ENCODE measurements around the gene CACNB2. TPM values are rescaled to one million over a fixed set of nuclear protein-coding genes. Genes with fewer than 3 reads are reported as not detected.

Gene CACNB2
- total RNA-seq, 1 experiment from 2014 or later = 34.1 TPM

- Histone ChIP-seq H3K4me1 (ENCODE audit: insufficient read depth, low read length, poor library complexity, severe bottlenecking) (peaks cover 14% of the 10 kb centered on the region), H3K4me3 (ENCODE audit: low read depth, low read length, poor library complexity, severe bottlenecking) (no peak overlapping the region), H3K36me3 (ENCODE audit: insufficient read depth, low read length, poor library complexity, severe bottlenecking) (no peaks in the 10 kb centered on the region), H3K27ac (ENCODE audit: low read depth, low read length, poor library complexity, severe bottlenecking) (no peak overlapping the region), H3K9me3 (ENCODE audit: low read depth, low read length, poor library complexity, severe bottlenecking) (no peaks in the 10 kb centered on the region), H3K27me3 (replicated peaks; ENCODE audit: insufficient read depth, low read depth, low read length, poor library complexity) (no peaks in the 10 kb centered on the region)
- ChIA-PET CTCF (no interaction called here), POLR2A (ENCODE audit: low non-redundant PET) (no interaction called here)
- intact Hi-C loops (cut with micrococcal nuclease; ENCODE audit: unreplicated experiment) = no loop called here
- no TSS peak for BruUV-seq (replicated peaks)
- no peak for TF ChIP-seq CTCF (conservative IDR thresholded peaks at IDR 0.05; ENCODE audit: low read depth, low read length)
- no peak for TF ChIP-seq EZH2 (IDR thresholded peaks at IDR 0.05; ENCODE audit: borderline replicate concordance, low read depth, low read length, poor library complexity, severe bottlenecking)
- DNase-seq (ENCODE audit: low spot score) = no peak
Observed at GRCh38 chr10:18351421-18351820, 211.2 kb downstream of the CACNB2 start.

- H3K9me3 ChIP-seq (ENCODE audit: low read depth, low read length, poor library complexity, severe bottlenecking) = no peaks in the 10 kb centered on the region
- TF ChIP-seq CTCF (conservative IDR thresholded peaks at IDR 0.05; ENCODE audit: low read depth, low read length) (no peak), EZH2 (IDR thresholded peaks at IDR 0.05; ENCODE audit: borderline replicate concordance, low read depth, low read length, poor library complexity, severe bottlenecking) (no peak)
- POLR2A ChIA-PET (ENCODE audit: low non-redundant PET) = no interaction called here
- intact Hi-C loops (cut with micrococcal nuclease; ENCODE audit: unreplicated experiment) = no loop called here
- DNase-seq (ENCODE audit: low spot score) = no peak
- no peaks in the 10 kb centered on the region for H3K36me3 ChIP-seq (ENCODE audit: insufficient read depth, low read length, poor library complexity, severe bottlenecking)
- H3K4me3 ChIP-seq (ENCODE audit: low read depth, low read length, poor library complexity, severe bottlenecking) = no peak overlapping the region
- no peaks in the 10 kb centered on the region for H3K27me3 ChIP-seq (replicated peaks; ENCODE audit: insufficient read depth, low read depth, low read length, poor library complexity)
- no peak overlapping the region for H3K27ac ChIP-seq (ENCODE audit: low read depth, low read length, poor library complexity, severe bottlenecking)
- CTCF ChIA-PET = no interaction called here
- BruUV-seq (replicated peaks) = no TSS peak
- H3K4me1 ChIP-seq (ENCODE audit: insufficient read depth, low read length, poor library complexity, severe bottlenecking) = peaks cover 14% of the 10 kb centered on the region
Observed at GRCh38 chr10:18352175-18352574, 212.0 kb downstream of the CACNB2 start.

GRCh38 chr10:18359812-18360211, 219.6 kb downstream of the CACNB2 start:
- Histone ChIP-seq H3K9me3 (ENCODE audit: low read depth, low read length, poor library complexity, severe bottlenecking) (no peaks in the 10 kb centered on the region), H3K27ac (ENCODE audit: low read depth, low read length, poor library complexity, severe bottlenecking) (no peak overlapping the region), H3K27me3 (replicated peaks; ENCODE audit: insufficient read depth, low read depth, low read length, poor library complexity) (no peaks in the 10 kb centered on the region), H3K4me3 (ENCODE audit: low read depth, low read length, poor library complexity, severe bottlenecking) (no peak overlapping the region), H3K4me1 (ENCODE audit: insufficient read depth, low read length, poor library complexity, severe bottlenecking) (no peaks in the 10 kb centered on the region), H3K36me3 (ENCODE audit: insufficient read depth, low read length, poor library complexity, severe bottlenecking) (no peaks in the 10 kb centered on the region)
- ChIA-PET CTCF (no interaction called here), POLR2A (ENCODE audit: low non-redundant PET) (no interaction called here)
- intact Hi-C loops (cut with micrococcal nuclease; ENCODE audit: unreplicated experiment) = no loop called here
- BruUV-seq (replicated peaks) = no TSS peak
- no peak for TF ChIP-seq CTCF (conservative IDR thresholded peaks at IDR 0.05; ENCODE audit: low read depth, low read length)
- no peak for TF ChIP-seq EZH2 (IDR thresholded peaks at IDR 0.05; ENCODE audit: borderline replicate concordance, low read depth, low read length, poor library complexity, severe bottlenecking)
- no peak for DNase-seq (ENCODE audit: low spot score)
